ENCODE measurements around the gene WNT7B.
"Not testable (repeated sequence)": the region's sequence is repeated elsewhere in the genome, so short reads cannot be mapped to it uniquely, and the experiment has no call there.

WNT7B gene

GRCh38 chr22:46007848-46008261 lies 30.9 kb upstream of the WNT7B start:
- no peak for DNase-seq

DNA sequence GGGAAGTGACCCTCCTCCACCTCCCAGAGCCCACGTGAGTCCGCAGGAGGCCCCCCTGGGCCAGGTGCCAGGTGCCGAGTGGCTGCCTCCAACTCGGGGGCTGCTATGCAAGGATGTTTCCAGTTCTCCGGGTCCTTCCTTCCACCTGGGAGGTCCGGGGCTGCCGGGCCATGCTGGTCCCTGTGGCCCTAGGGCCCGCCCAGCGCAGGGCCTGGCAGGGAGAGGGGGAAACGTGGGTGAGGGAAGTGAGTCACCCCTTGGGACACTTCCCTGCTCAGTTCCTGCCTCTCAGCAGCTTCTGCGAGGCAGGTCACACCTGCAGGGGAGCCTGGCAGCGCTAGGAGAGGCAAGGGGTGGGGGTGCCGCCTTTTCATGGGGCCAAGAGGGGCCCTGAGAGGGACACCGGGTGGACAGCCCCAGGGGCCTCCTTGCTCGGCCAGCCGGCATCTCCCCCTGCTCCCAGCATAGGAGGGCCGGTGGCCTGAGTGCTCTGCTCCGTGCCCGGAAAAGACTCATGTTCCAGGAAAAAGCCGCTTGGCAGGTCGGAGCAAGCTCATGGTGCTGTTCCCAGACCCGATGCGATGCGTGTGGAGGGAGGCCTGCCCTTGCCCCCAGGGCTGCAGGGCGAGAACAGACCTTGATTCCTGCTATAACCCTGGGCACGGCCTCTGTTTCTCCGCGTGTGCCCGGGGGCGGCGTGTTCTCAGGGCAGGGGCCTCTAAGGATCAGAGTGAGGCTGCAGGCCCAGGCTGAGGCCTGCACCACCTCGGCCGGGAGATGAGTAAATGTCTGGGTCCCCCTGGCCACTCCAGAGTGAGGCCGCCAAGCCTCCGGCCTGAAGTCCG lies 30.3 kb upstream of the WNT7B start:
- no peak for DNase-seq

DNA sequence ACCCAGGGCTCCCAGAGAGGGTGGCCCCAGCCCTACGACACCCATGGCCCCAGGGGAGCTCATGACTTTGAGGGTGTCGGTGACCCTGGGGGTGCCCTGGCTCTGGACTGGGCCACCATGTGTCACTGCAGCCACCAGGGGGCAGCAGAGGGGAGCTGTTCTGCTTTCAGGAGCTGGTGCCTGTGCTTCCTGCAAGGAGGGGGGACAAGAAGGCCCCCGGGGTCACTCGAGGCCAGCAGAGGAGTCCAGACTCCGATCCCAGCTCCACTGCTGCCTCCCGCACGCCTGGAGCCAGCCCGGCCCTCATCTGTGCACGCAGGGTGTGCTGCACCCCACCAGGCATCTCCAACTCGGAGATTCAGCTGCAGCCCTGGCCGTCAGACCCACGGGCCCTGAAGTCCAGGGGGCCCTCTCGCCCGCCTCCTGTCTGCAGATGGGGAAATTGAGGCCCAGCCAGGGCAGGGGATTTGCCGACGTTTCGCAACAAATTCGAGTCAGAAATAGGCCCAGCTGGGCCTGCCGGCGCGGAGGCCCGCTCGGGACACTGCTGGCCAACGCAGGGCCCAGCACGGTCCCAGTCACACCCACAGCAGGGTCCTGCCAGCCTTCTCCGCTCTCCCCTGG lies 29.5 kb upstream of the WNT7B start:
- peak; percentile 89 for DNase-seq

DNA sequence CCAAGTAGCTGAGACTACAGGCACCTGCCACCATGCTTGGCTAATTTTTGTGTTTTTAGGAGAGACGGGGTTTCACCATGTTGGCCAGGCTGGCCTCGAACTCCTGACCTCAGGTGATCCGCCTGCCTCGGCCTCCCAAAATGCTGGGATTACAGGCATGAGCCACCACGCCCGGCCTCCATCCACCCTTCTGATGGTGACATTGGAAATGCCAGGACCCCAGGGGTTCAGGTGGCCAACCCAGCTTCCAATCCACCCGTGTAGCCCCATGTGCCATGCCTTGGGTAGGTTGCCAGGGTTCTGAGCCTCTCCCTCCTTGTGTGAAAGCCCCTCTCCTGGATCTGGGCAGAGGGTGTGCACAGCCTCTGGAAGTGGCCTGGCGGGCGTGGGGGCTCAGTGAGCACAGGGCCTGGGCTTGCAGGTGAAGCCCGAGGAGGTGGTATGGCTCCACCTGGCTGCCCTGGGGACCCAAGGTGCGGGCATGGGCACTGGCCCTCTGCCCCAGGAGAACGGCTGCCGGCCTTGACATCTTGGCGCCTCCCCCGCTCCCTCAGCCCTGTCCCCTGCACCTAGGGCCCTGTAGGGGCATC lies 28.2 kb upstream of the WNT7B start:
- DNase-seq, result not testable (repeated sequence)

- no peak for DNase-seq
Measured at GRCh38 chr22:46004105-46004866, 27.3 kb upstream of the WNT7B start.

DNA sequence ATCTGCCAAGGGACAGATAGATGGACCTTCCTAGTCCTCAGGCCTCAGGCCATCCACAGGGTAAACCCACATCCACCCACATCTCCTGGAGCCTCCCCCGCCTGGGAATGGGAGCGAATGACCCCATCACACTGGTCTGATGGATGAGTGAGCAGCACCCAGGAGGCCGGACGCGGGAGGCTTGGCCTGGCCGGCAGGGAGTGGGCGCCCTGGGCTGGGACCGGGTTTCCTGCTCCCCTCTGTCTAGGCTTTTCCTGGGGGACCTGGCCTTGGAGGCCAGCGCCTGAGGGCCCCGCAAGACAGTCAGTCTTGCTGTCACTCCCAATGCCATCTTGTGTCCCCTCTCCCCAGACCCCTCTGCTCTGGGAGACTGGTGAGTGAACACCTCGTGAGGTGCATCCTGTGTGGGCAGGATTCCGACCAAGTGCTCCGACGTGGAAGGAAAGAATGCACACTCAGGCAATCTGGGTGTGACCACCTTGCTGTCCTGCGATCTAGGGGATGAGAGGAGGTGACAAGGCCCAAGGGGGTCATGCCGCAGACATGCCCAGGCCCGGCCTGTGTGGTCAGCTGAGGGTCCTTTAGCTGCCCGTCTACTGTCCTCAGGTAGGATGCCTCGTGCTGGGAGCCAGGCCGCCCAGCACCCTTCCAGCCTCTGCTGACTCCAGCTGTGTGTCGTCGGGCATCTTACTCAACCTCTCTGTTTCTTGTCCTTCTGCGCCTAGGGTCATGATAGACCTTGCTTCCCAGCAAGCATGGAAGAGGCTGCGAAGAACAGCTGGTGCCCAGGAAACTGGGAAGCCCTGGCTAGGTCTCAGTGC lies 26.5 kb upstream of the WNT7B start:
- DNase-seq, result no peak

- no peak for DNase-seq
Measured at GRCh38 chr22:46002757-46003270, 25.9 kb upstream of the WNT7B start.

DNA sequence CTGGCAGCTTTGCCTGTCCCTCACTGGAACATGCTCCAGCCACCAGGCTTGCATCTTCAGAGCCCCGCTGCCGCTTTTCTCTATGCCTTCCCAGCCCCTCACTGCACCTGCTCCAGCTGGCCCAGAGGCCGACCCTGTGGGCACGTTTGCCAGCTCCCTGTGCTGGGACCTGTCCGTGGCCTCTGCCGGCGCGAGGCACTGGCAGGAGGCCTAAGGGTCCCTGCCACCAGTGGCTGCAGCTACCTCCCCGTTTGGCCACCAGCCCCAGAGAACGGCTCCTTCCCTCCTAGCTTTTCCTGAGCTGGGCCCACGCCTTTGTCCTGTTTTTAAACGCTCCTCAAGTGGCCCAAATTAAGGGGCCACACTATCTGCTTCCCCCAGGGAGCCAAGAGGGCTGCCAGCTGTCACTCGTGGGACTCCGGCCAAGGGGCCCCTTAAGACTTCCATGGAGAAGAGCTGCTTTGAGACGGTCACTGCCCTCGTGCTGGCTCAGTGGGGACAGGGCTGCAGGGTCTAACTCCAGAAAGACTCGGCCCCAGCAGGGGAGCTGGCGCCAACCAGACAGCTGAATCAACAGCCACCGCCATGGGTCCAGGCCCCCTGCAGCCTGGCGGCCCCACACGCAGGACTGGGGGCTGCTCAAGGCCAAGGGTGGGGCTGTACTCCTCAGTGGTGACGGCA lies 24.6 kb upstream of the WNT7B start:
- no peak for DNase-seq

GRCh38 chr22:46001046-46001425 lies 24.1 kb upstream of the WNT7B start:
- no peak for DNase-seq

DNA sequence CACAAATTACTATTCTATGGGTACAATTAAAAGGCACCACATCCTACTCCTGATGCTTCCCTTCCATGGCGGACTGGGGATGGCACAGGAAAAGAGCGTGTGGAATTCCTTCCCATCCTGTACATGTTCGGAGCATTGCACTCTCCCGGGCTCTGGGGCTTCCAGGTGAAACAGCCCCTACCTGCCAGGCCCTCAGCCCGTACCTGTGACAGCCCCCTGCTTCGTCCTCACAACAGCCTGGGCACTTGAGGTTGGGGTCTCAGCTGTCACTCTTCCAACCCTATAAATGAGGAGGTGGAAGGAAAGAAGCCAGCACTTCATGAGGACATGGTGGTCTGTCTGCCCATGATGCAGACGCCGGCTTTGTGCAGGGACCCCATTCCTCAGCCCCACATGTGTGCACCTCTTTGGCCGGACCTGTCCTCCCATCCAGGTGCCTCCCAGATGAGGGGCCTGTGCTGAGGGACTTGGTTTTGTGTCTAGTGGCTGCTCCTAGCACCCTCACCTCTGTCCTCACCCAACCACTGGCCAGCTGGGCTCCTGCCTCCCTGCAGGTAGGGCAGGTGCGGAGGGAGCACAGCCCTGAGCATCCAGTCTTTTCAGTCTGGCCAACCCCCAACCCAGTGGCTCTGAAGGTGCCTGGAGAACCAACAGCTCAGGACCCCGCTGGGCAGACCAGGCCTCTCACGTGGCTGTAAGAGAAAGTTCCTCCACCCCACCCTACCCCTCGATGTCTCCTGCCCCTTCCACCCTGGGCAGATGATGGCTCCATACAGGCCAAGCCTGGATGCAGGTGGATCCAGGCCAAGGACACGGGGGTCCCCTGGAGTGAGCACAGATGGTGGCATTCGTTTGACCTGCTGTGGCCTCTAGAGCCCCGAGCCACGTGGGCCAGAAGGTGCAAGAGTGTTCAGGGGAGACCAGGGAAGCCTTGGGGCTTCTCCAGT lies 23.4 kb upstream of the WNT7B start:
- no peak for DNase-seq

DNA sequence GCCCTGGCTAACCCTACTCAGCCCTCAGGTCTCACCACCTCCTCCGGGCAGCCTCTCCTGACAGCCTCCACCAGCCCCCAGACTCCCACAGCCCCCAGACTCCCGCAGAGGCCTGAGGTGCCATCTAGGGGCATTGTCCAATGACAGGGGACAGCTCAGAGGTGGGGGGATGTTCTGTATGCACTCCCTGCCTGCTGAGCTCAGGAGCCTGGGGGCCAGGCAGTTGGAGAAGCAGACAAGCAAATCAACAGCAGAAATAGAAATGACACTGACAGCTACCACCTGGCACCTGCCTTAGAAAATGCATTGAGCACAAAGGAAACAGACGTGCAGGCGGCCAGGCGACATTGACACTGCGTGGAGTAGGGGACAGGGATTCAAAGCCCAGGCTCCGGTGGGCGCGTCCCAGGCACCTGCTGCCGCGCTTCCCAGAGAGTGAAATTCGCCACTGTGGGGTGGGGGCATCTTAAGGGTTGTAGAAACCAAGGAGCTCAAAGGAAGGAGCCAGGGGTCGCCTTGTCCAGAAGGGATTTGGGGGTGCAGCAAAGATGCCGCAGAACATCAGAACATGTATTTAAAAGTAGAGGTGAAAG lies 22.5 kb upstream of the WNT7B start:
- DNase-seq, result no peak

GRCh38 chr22:45998638-45999378 lies 21.8 kb upstream of the WNT7B start:
- DNase-seq, result no peak

- no peak for DNase-seq
Measured at GRCh38 chr22:45997777-45998637, 21.0 kb upstream of the WNT7B start.

DNA sequence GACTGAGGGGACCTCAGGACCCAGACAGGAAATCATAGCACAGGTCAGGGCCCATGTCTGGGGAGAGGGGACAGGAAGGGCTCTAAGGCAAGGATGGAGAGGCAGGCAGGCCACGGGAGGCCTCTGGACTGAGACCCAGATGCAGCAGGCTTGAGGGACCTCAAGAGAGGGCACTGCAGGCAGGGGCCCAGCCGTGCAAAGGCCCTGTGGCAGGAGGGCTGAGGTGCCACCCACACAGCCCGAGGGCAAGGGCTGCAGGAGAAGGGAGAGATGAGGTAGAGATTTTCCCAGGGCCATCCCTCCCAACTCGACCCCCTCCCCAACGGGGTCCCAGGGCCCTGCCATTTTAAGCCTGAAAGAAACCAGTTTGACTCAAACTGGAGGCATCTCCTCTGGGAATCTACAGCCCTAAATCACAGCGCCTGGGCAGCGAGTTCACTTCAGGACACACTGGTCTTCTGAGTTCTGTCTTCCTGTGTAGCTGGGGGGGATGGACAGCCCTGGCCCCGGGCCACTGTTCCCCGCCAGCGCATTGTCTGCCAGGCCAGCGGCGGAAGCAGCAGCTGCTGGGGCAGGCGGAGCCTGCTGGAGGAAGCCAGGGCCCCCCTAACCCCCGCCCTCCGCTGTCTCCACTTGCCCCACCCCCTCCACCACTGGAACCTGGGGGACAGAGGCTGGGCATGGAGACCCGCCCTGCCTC lies 20.3 kb upstream of the WNT7B start:
- DNase-seq, result no peak

DNA sequence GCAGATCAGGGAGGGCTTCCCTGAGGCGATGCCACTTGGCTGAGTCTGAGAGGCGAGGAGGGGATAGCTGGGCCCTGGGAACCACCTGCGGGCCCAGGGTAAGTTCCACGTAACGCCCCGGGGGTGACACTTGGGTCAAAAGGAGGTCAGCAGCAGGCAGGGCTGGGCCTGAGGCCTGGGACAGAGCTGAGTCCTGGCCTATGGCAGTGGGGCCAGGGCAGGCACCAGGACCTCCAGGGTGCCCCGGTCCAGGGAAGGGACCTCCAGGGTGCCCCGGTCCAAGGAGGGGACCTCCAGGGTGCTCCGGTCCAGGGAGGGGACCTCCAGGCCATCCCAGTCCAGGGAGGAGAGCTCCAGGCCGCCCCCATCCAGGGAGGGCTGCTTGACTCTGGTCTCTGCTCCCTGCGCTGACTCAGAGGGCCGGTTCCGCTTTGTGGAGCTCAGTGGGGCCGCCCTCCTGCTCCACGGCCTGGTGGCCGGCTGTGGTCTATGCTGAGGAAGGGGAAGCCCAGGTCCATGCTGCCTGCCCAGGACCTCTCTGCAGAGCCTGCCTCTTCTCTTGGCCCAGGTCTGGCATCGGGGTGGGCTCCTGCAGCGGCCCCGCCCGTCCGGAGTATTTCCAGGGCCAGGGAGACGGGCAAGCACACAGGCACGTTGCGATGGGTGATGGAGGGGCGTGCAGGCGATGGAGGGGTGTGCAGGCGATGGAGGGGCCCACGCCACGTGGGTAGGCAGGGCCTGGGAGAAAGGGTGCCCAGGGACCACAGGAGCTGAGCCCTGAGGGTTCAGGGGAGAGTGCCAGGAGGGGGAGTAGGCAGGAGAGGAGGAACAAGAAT lies 19.5 kb upstream of the WNT7B start:
- DNase-seq, result no peak

DNA sequence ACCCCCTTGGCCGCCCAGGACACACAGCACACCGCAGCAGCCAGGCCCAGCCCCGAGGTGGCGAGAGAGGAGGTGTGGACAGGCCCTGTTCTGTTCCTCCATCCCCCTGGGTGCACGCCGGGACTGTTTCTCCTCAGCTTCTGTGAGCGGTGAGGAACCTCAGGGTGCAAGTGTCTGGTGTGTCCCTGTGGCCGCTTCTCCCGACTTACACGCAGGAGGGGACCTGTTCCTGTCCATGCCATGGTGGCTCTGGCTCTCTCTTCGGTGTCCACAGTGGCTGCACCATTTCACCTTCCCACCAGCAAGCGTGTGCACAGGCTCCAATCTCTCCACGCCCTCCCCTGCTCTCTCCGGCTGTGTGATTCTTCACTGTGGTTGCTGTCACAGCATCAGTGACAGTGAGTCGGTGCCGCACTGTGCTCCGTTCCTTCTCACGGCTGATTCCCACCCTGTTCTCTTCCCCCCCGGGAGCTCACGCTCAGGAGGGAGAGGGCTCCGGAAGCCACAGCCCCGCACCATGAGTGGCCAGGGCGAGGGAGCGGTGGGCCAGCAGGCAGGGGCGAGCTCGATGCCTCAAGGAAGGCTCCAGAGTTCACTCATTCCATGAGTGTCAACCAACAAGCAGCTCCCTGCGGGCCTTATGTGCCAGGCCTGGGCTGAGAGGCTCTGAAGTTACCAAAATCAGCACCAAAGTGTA lies 18.6 kb upstream of the WNT7B start:
- DNase-seq, result no peak

Data from stimulated activated CD4-positive, alpha-beta T cell treated with anti-CD3 and anti-CD28 coated beads, Interleukin-12 subunit alpha, Interleukin-12 subunit beta, amount 100 ng/mL, for 4 hours (primary cell).